IMR-90 (cell line): ENCODE results near the gene TRUB2.

Experiments used
- CEBPB ChIP-seq: IDR thresholded peaks from 2 replicates; pipeline ENCODE4 v1.6.1; 2012; ENCODE audit warnings: low read depth, low read length, improper control_type of control experiment
- FOS ChIP-seq: fragments of 150-350 bp; IDR thresholded peaks from 2 replicates; pipeline ENCODE4 v1.6.1; 2016; ENCODE audit warnings: low read depth, low read length
- RCOR1 ChIP-seq: IDR thresholded peaks from 2 replicates; pipeline ENCODE4 v1.6.1; 2012; ENCODE audit warnings: mild to moderate bottlenecking, low read length, improper control_type of control experiment; ENCODE audit not compliant: insufficient replicate concordance
- SMC3 ChIP-seq: fragments of 150-350 bp; IDR thresholded peaks from 2 replicates; pipeline ENCODE4 v1.6.1; 2016; ENCODE audit warnings: low read depth, mild to moderate bottlenecking, antibody characterized with exemption, low read length, moderate library complexity
- TF ChIP-seq, protein P1 (sequence below): conservative IDR thresholded peaks from 2 replicates; pipeline ENCODE4 v1.5.1; 2012; ENCODE audit warnings: mild to moderate bottlenecking, low read depth, low read length, improper control_type of control experiment

DNA sequence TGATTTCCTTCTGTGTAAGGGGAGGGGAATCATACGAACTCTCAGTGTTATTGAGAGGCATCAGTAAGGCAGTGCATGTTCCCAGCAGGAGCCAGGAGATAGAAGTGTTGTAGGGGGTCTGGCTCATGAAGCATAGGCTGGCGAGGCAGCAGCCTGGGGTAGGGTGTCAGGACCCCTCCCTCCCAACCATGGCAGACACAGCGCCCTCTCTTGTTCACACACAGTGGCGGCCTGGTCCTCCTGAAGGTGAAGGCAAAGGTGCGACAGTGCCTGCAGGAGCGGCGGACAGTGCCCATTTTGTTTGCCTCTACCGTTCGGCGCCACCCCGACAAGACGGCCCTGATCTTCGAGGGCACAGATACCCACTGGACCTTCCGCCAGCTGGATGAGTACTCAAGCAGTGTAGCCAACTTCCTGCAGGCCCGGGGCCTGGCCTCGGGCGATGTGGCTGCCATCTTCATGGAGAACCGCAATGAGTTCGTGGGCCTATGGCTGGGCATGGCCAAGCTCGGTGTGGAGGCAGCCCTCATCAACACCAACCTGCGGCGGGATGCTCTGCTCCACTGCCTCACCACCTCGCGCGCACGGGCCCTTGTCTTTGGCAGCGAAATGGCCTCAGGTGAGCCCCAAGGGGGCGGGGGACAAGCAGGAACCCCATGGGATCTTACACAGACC, 22.8 kb upstream of the TRUB2 start:
- no peak for TF ChIP-seq SMC3
- TF ChIP-seq CEBPB, result no peak
- TF ChIP-seq, protein P1, sequence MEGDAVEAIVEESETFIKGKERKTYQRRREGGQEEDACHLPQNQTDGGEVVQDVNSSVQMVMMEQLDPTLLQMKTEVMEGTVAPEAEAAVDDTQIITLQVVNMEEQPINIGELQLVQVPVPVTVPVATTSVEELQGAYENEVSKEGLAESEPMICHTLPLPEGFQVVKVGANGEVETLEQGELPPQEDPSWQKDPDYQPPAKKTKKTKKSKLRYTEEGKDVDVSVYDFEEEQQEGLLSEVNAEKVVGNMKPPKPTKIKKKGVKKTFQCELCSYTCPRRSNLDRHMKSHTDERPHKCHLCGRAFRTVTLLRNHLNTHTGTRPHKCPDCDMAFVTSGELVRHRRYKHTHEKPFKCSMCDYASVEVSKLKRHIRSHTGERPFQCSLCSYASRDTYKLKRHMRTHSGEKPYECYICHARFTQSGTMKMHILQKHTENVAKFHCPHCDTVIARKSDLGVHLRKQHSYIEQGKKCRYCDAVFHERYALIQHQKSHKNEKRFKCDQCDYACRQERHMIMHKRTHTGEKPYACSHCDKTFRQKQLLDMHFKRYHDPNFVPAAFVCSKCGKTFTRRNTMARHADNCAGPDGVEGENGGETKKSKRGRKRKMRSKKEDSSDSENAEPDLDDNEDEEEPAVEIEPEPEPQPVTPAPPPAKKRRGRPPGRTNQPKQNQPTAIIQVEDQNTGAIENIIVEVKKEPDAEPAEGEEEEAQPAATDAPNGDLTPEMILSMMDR, result no peak
- no peak for TF ChIP-seq FOS
- TF ChIP-seq RCOR1, result no peak
